GM12891 (cell line): ENCODE results near the gene CLDN7.

Source experiments
- POLR2A ChIP-seq: IDR thresholded peaks from 2 replicates; pipeline ENCODE4 v1.6.1; 2011; ENCODE audit warnings: low read depth, low read length, control low read depth
- POLR2AphosphoS5 ChIP-seq: IDR thresholded peaks from 2 replicates; pipeline ENCODE4 v1.6.1; 2011; ENCODE audit warnings: low read depth, low read length, control low read depth
- SPI1 ChIP-seq: IDR thresholded peaks from 2 replicates; pipeline ENCODE4 v1.6.1; 2011; ENCODE audit warnings: low read depth, low read length, control low read depth

GRCh38 chr17:7219229-7219811, 43.0 kb downstream of the CLDN7 start:
- TF ChIP-seq POLR2AphosphoS5: no peak
- no peak for TF ChIP-seq POLR2A
- TF ChIP-seq SPI1: no peak
